Neural progenitor cell (in vitro differentiated cells): Measurements from ENCODE around the gene PFDN6.

Source experiments
- CTCF ChIP-seq: fragments of 200-600 bp; sonication (generic); IDR thresholded peaks from 2 replicates; pipeline ENCODE4 v1.5.1; 2017; ENCODE audit warnings: antibody characterized with exemption, mild to moderate bottlenecking
- EZH2phosphoT487 ChIP-seq: fragments of 200-600 bp; sonication (generic); IDR thresholded peaks from 2 replicates; pipeline ENCODE4 v1.6.1; 2017; ENCODE audit warnings: antibody characterized with exemption

GRCh38 chr6:33276581-33276863 lies 12.9 kb upstream of the PFDN6 start:
- no peak for TF ChIP-seq CTCF
- no peak for TF ChIP-seq EZH2phosphoT487
